Thyroid gland (tissue), 4 donors: ENCODE results near the gene CFAP251.

Experiments
- POLR2A ChIP-seq, 2 donors: fragments of 450-650 bp; IDR thresholded peaks; one replicate each; pipeline ENCODE4 v1.6.1; 2017; ENCODE audit warnings: antibody characterized with exemption in 2 of 2, mild to moderate bottlenecking in 2 of 2, moderate library complexity in 1 of 2
- TF ChIP-seq, protein P1 (sequence below), 6 experiments: fragments of 200-600 bp in 3 of 6; fragments of 450-650 bp in 3 of 6; sonication (generic) in 3 of 6; IDR thresholded peaks; one replicate each; pipeline ENCODE4 v1.5.1; 2016 to 2019; ENCODE audit warnings: antibody characterized with exemption in 6 of 6, mild to moderate bottlenecking in 2 of 6, inconsistent platforms in 1 of 6, moderate library complexity in 1 of 6

DNA sequence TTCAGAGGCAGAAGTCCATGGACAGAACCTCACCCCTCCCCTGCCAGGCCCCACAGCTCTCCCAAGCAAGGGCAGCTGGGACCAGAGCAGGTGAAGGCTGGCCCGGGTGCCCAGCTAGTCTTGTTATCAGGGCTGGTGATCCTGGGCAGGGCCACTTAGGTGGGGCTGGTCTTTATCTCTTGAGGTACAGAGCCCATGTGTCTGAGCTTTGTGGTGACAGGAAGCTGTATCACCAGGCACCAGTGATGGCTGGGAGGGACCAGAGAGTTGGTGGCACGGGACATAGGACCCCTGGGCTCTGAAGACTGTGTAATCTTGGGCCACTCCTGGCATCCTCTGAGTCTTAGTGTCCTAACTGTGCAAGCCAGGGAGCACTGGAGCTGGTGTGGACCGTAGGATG is 46.9 kb upstream of the CFAP251 start:
- TF ChIP-seq, protein P1, sequence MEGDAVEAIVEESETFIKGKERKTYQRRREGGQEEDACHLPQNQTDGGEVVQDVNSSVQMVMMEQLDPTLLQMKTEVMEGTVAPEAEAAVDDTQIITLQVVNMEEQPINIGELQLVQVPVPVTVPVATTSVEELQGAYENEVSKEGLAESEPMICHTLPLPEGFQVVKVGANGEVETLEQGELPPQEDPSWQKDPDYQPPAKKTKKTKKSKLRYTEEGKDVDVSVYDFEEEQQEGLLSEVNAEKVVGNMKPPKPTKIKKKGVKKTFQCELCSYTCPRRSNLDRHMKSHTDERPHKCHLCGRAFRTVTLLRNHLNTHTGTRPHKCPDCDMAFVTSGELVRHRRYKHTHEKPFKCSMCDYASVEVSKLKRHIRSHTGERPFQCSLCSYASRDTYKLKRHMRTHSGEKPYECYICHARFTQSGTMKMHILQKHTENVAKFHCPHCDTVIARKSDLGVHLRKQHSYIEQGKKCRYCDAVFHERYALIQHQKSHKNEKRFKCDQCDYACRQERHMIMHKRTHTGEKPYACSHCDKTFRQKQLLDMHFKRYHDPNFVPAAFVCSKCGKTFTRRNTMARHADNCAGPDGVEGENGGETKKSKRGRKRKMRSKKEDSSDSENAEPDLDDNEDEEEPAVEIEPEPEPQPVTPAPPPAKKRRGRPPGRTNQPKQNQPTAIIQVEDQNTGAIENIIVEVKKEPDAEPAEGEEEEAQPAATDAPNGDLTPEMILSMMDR (IDR thresholded peaks at IDR 0.05) = no peak
- no peak for TF ChIP-seq POLR2A (IDR thresholded peaks at IDR 0.05)
